ENCODE results near the gene OR4D5.

The OR4D5 gene

GRCh38 chr11:123939317-123939716 is at the start of gene OR4D5:
TSS of gene OR4D5 (plus strand) at chr11:123939617. CDS start at chr11:123939617, 0 bp downstream.
- no peak within 1 kb of the TSS for H3K27ac Mint-ChIP-seq
- H3K27me3 Mint-ChIP-seq: no peaks in the 10 kb centered on the region
- H3K9me3 Mint-ChIP-seq: peaks cover 4 to 7% of the 10 kb centered on the region in 2 donors
- no peak within 1 kb of the TSS for H3K4me3 Mint-ChIP-seq
- ATAC-seq (replicated peaks) (no peak), DNase-seq (no peak)
- H3K4me1 Mint-ChIP-seq: no peaks in the 10 kb centered on the region
- no peaks in the 10 kb centered on the region for H3K36me3 Mint-ChIP-seq

GRCh38 chr11:123892031-123892430 is 47.4 kb upstream of the OR4D5 start:
- no peak overlapping the region for H3K4me3 Mint-ChIP-seq

GRCh38 chr11:123899792-123900191 is 39.6 kb upstream of the OR4D5 start:
- Mint-ChIP-seq H3K27me3 (no peaks in the 10 kb centered on the region), H3K4me3 (no peak overlapping the region), H3K36me3 (no peaks in the 10 kb centered on the region), H3K27ac (no peak overlapping the region), H3K4me1 (no peaks in the 10 kb centered on the region), H3K9me3 (no peaks in the 10 kb centered on the region)
- ATAC-seq (replicated peaks): no peak
- DNase-seq: no peak

More at GRCh38 chr11:123892031-123892430, 47.4 kb upstream of the OR4D5 start:
- no peaks in the 10 kb centered on the region for H3K4me1 Mint-ChIP-seq
- no peak for ATAC-seq (replicated peaks)
- no peaks in the 10 kb centered on the region for H3K36me3 Mint-ChIP-seq
- H3K27ac Mint-ChIP-seq: no peak overlapping the region
- no peaks in the 10 kb centered on the region for H3K9me3 Mint-ChIP-seq
- no peak for DNase-seq
- no peaks in the 10 kb centered on the region for H3K27me3 Mint-ChIP-seq

GRCh38 chr11:123901867-123902266 is 37.5 kb upstream of the OR4D5 start, which contains the start of gene OR8D4:
TSS of gene OR8D4 (plus strand) at chr11:123902167. CDS start at chr11:123906432, 4,265 bp downstream.
- Mint-ChIP-seq H3K9me3 (no peaks in the 10 kb centered on the region), H3K27me3 (no peaks in the 10 kb centered on the region), H3K4me3 (no peak within 1 kb of the TSS), H3K4me1 (no peaks in the 10 kb centered on the region), H3K27ac (no peak within 1 kb of the TSS), H3K36me3 (no peaks in the 10 kb centered on the region)
- DNase-seq (no peak), ATAC-seq (replicated peaks) (no peak)

- ATAC-seq (replicated peaks) (no peak), DNase-seq (no peak)
- no peak overlapping the region for H3K4me3 Mint-ChIP-seq
- H3K27me3 Mint-ChIP-seq: no peaks in the 10 kb centered on the region
- no peak overlapping the region for H3K27ac Mint-ChIP-seq
- H3K4me1 Mint-ChIP-seq: no peaks in the 10 kb centered on the region
- H3K9me3 Mint-ChIP-seq: no peaks in the 10 kb centered on the region
- no peaks in the 10 kb centered on the region for H3K36me3 Mint-ChIP-seq
These were observed 35.5 kb upstream of the OR4D5 start for GRCh38 chr11:123903932-123904331.

GRCh38 chr11:123904932-123905331 is 34.5 kb upstream of the OR4D5 start:
- DNase-seq: no peak
- no peaks in the 10 kb centered on the region for H3K27me3 Mint-ChIP-seq
- no peak for ATAC-seq (replicated peaks)

GRCh38 chr11:123905826-123906225 is 33.6 kb upstream of the OR4D5 start:
- Mint-ChIP-seq H3K36me3 (no peaks in the 10 kb centered on the region), H3K27me3 (no peaks in the 10 kb centered on the region), H3K4me1 (no peaks in the 10 kb centered on the region), H3K9me3 (no peaks in the 10 kb centered on the region), H3K4me3 (no peak overlapping the region), H3K27ac (no peak overlapping the region)
- DNase-seq (no peak), ATAC-seq (replicated peaks) (no peak)

More at GRCh38 chr11:123904932-123905331, 34.5 kb upstream of the OR4D5 start:
- Mint-ChIP-seq H3K27ac (no peak overlapping the region), H3K4me3 (no peak overlapping the region), H3K4me1 (no peaks in the 10 kb centered on the region), H3K9me3 (no peaks in the 10 kb centered on the region), H3K36me3 (no peaks in the 10 kb centered on the region)

- no peak for DNase-seq
- Mint-ChIP-seq H3K27ac (no peak overlapping the region), H3K4me3 (no peak overlapping the region), H3K36me3 (no peaks in the 10 kb centered on the region), H3K9me3 (peaks cover 0 to 2% of the 10 kb centered on the region in 2 donors), H3K27me3 (no peaks in the 10 kb centered on the region), H3K4me1 (no peaks in the 10 kb centered on the region)
- ATAC-seq (replicated peaks): no peak
These were observed 18.5 kb upstream of the OR4D5 start for GRCh38 chr11:123920943-123921342.

- Mint-ChIP-seq H3K27ac (no peak overlapping the region), H3K27me3 (no peaks in the 10 kb centered on the region), H3K4me1 (no peaks in the 10 kb centered on the region), H3K36me3 (no peaks in the 10 kb centered on the region), H3K4me3 (no peak overlapping the region), H3K9me3 (peaks cover 0 to 3% of the 10 kb centered on the region in 2 donors)
- ATAC-seq (replicated peaks): no peak
- DNase-seq: no peak
These were observed 15.4 kb upstream of the OR4D5 start for GRCh38 chr11:123924027-123924426.

- Mint-ChIP-seq H3K27ac (no peak overlapping the region), H3K4me1 (no peaks in the 10 kb centered on the region), H3K27me3 (no peaks in the 10 kb centered on the region), H3K36me3 (no peaks in the 10 kb centered on the region), H3K4me3 (no peak overlapping the region), H3K9me3 (peaks cover 4 to 7% of the 10 kb centered on the region in 2 donors)
- DNase-seq (no peak), ATAC-seq (replicated peaks) (no peak)
These were observed 3.0 kb downstream of the OR4D5 start for GRCh38 chr11:123942413-123942812.

GRCh38 chr11:123943738-123944137 is 4.3 kb downstream of the OR4D5 start, which contains the start of gene OR6T1:
TSS of gene OR6T1 (minus strand) at chr11:123943838. CDS start at chr11:123943838, 0 bp downstream.
- Mint-ChIP-seq H3K27me3 (no peaks in the 10 kb centered on the region), H3K9me3 (peaks cover 4 to 5% of the 10 kb centered on the region in 2 donors), H3K27ac (no peak within 1 kb of the TSS), H3K4me3 (no peak within 1 kb of the TSS), H3K4me1 (no peaks in the 10 kb centered on the region), H3K36me3 (no peaks in the 10 kb centered on the region)
- ATAC-seq (replicated peaks) (no peak), DNase-seq (no peak)

- H3K36me3 Mint-ChIP-seq: no peaks in the 10 kb centered on the region
- no peak for ATAC-seq (replicated peaks)
- DNase-seq: no peak
These were observed 5.7 kb downstream of the OR4D5 start for GRCh38 chr11:123945132-123945531.

GRCh38 chr11:123956752-123957151 is 17.3 kb downstream of the OR4D5 start:
- no peak for DNase-seq

More at GRCh38 chr11:123945132-123945531, 5.7 kb downstream of the OR4D5 start:
- no peak overlapping the region for H3K27ac Mint-ChIP-seq
- H3K27me3 Mint-ChIP-seq: no peaks in the 10 kb centered on the region
- no peaks in the 10 kb centered on the region for H3K4me1 Mint-ChIP-seq
- H3K9me3 Mint-ChIP-seq: peaks cover 0 to 3% of the 10 kb centered on the region in 2 donors
- H3K4me3 Mint-ChIP-seq: no peak overlapping the region

GRCh38 chr11:123973816-123974215 is 34.4 kb downstream of the OR4D5 start:
- no peaks in the 10 kb centered on the region for H3K4me1 Mint-ChIP-seq
- ATAC-seq (replicated peaks): no peak
- H3K27me3 Mint-ChIP-seq: no peaks in the 10 kb centered on the region
- H3K9me3 Mint-ChIP-seq: peaks cover 0 to 8% of the 10 kb centered on the region in 2 donors
- no peak for DNase-seq
- H3K27ac Mint-ChIP-seq: no peak overlapping the region
- no peak overlapping the region for H3K4me3 Mint-ChIP-seq
- no peaks in the 10 kb centered on the region for H3K36me3 Mint-ChIP-seq

More at GRCh38 chr11:123956752-123957151, 17.3 kb downstream of the OR4D5 start:
- no peak overlapping the region for H3K27ac Mint-ChIP-seq
- H3K27me3 Mint-ChIP-seq: peaks cover 10 to 11% of the 10 kb centered on the region in 2 donors
- no peaks in the 10 kb centered on the region for H3K4me1 Mint-ChIP-seq
- ATAC-seq (replicated peaks): no peak
- H3K9me3 Mint-ChIP-seq: peaks cover 10 to 16% of the 10 kb centered on the region in 2 donors
- no peak overlapping the region for H3K4me3 Mint-ChIP-seq
- H3K36me3 Mint-ChIP-seq: no peaks in the 10 kb centered on the region

- ATAC-seq (replicated peaks) (no peak), DNase-seq (no peak)
- Mint-ChIP-seq H3K36me3 (no peaks in the 10 kb centered on the region), H3K27me3 (no peaks in the 10 kb centered on the region), H3K4me3 (no peak overlapping the region), H3K27ac (no peak overlapping the region), H3K4me1 (no peaks in the 10 kb centered on the region), H3K9me3 (peaks cover 0 to 8% of the 10 kb centered on the region in 2 donors)
These were observed 37.5 kb downstream of the OR4D5 start for GRCh38 chr11:123976770-123977560.

Measured in stimulated activated naive B cell treated with anti-CD40 and anti-IgM and Interleukin-4, amounts not matched to agents 10 μg/mL and 1 μg/mL and 100 μg/mL, for 72 hours (primary cell).